B cell (primary cell): ENCODE results near the gene AKR7A2.

Experiments
- CTCF ChIP-seq: fragments of 200-600 bp; IDR thresholded peaks from one replicate; pipeline ENCODE4 v1.8.0; 2022; ENCODE audit warnings: antibody characterized with exemption, mild to moderate bottlenecking
- EZH2 ChIP-seq: IDR thresholded peaks from 2 replicates; pipeline ENCODE4 v1.6.1; 2012; ENCODE audit warnings: borderline replicate concordance, low read depth, mild to moderate bottlenecking, moderate library complexity, low read length; ENCODE audit not compliant: insufficient read depth, poor library complexity, severe bottlenecking

DNA sequence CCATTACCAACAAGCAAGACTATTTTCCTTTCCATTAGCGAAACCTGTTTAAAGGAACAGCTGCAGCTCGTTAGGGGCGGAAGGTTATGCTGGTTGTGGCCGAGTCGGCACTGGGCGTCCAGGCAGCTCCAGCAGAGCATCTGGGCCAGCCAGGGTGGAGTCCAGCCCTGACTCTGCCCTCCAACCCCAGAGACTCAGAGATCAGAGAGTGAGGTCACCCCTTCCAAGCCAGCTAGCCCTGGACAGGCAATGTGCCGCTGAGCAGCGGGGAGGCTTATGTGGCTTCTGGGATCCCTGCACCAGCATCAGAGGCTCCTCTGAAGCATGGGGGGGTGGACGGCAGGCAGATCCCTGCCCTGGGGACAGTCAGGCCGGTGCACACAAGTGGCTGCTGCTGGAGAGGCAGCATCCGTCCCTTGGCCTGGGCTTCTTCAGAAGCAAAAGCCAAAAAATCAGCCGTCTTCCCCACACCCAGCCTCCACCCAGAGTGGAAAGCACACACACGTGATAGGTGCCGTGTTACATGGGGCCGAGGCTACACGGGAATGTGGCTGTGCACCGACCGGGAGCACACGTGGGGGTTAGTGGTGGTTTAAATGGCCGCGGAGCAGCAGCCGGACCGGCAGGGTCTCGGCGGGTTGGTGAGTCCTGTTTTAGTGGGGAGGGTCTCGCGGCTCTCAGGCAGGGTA is 30.3 kb upstream of the AKR7A2 start:
- TF ChIP-seq CTCF (no peak), EZH2 (no peak)
